Measurements from ENCODE around the gene AMER3. TPM values are rescaled to one million over a fixed set of nuclear protein-coding genes. Genes with fewer than 3 reads are reported as not detected.

Gene AMER3
- polyA plus RNA-seq, 1 of the 3 experiments (the other 2 are of a cell fraction), result under 0.01 TPM

DNA sequence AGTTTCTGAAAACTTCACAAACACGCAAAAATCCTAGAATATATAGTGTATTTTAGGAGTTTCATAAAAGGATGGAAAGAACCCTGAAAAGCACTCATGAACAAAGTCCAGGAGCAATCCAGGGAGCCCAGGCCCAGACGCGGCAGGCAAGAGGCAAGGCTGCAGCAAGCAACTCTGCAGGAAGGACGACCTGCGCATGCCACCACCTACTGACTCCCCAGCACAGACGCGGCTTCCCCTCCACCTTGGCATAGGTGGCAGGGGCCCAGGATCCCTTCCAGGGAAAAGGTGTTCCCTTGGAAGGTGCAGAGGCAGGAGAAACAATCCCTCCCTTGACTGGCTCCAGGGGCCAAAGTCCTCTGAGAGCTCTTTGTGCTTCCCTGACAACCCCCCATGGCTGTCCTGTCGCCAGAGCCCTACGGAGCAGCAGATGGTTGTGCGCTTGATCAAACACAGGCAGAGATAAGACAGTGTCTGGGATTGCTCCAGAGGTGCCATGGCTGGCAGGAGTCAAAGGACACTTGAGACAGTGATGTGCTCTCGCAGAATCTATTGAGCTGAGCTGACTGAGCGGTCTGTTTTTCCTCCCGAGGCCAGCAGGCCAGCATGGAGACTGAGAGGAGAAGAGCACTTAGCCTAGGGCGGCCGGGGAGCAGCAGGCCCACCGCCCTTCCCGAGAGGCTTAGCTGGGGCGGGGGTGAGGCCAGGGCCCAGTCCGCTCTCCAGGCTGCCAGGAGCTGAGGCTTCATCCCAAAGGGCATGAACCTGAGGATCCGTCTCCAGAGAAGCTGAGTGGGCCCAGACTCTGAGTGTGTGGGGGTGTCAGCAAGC is 10.8 kb upstream of the AMER3 start (continued):
- TF ChIP-seq RAD21 (IDR thresholded peaks at IDR 0.05; ENCODE audit: low read length) (0 out of 2 replicates have a peak, but pooled peaks have one; percentile 13), RXRA (IDR thresholded peaks at IDR 0.05; ENCODE audit: borderline replicate concordance, low read depth) (no peak)
- TF ChIP-seq, protein P1, sequence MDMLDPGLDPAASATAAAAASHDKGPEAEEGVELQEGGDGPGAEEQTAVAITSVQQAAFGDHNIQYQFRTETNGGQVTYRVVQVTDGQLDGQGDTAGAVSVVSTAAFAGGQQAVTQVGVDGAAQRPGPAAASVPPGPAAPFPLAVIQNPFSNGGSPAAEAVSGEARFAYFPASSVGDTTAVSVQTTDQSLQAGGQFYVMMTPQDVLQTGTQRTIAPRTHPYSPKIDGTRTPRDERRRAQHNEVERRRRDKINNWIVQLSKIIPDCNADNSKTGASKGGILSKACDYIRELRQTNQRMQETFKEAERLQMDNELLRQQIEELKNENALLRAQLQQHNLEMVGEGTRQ (IDR thresholded peaks at IDR 0.05; ENCODE audit: borderline replicate concordance, low read depth, low read length), result no peak
- TF ChIP-seq, protein P2, sequence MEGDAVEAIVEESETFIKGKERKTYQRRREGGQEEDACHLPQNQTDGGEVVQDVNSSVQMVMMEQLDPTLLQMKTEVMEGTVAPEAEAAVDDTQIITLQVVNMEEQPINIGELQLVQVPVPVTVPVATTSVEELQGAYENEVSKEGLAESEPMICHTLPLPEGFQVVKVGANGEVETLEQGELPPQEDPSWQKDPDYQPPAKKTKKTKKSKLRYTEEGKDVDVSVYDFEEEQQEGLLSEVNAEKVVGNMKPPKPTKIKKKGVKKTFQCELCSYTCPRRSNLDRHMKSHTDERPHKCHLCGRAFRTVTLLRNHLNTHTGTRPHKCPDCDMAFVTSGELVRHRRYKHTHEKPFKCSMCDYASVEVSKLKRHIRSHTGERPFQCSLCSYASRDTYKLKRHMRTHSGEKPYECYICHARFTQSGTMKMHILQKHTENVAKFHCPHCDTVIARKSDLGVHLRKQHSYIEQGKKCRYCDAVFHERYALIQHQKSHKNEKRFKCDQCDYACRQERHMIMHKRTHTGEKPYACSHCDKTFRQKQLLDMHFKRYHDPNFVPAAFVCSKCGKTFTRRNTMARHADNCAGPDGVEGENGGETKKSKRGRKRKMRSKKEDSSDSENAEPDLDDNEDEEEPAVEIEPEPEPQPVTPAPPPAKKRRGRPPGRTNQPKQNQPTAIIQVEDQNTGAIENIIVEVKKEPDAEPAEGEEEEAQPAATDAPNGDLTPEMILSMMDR (IDR thresholded peaks at IDR 0.05), result no peak
- TF ChIP-seq, protein P3, sequence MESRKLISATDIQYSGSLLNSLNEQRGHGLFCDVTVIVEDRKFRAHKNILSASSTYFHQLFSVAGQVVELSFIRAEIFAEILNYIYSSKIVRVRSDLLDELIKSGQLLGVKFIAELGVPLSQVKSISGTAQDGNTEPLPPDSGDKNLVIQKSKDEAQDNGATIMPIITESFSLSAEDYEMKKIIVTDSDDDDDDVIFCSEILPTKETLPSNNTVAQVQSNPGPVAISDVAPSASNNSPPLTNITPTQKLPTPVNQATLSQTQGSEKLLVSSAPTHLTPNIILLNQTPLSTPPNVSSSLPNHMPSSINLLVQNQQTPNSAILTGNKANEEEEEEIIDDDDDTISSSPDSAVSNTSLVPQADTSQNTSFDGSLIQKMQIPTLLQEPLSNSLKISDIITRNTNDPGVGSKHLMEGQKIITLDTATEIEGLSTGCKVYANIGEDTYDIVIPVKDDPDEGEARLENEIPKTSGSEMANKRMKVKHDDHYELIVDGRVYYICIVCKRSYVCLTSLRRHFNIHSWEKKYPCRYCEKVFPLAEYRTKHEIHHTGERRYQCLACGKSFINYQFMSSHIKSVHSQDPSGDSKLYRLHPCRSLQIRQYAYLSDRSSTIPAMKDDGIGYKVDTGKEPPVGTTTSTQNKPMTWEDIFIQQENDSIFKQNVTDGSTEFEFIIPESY (IDR thresholded peaks at IDR 0.05; ENCODE audit: borderline replicate concordance, low read depth), result no peak

DNA sequence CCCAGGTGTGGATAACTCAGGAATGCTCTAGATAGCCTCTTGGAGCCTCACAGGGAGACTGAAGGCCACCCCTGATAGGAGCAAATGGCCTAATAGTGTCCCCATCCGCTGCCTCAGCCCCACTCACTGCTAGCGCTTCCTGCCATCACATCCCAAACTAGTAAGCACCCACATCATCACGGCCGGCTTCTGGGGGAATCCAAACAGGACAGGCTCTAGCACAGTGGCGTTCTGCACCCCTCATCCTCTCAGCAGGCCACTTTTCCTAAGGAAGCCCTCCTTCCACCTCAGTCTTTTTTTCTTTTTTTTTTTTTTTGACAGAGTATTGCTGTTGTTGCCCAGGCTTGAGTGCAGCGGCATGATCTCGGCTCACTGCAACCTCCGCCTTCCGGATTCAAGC is 6.3 kb upstream of the AMER3 start:
- Histone ChIP-seq H3K4me3 (ENCODE audit: low read depth in 2 of 2, low read length in 1 of 2) (no peak overlapping the region), H2AFZ (ENCODE audit: low read depth) (no peak overlapping the region), H3K4me2 (no peak overlapping the region), H3K36me3 (replicated peaks in 1 of 2; ENCODE audit: control insufficient read depth in 1 of 2, insufficient read depth in 2 of 2, low read length in 1 of 2) (no peaks in the 10 kb centered on the region), H3K27ac (ENCODE audit: low read depth in 2 of 2, low read length in 1 of 2) (no peak overlapping the region), H3K9me2 (no peaks in the 10 kb centered on the region), H3K9me3 (no peaks in the 10 kb centered on the region), H3K4me1 (ENCODE audit: control insufficient read depth in 1 of 2, insufficient read depth in 2 of 2, low read depth in 1 of 2, low read length in 1 of 2) (peaks cover 0 to 11% of the 10 kb centered on the region in 2 experiments; a peak in 1 of 4 replicates), H3K27me3 (ENCODE audit: insufficient read depth) (no peaks in the 10 kb centered on the region), H3K9ac (no peak overlapping the region), H3K79me2 (ENCODE audit: insufficient read depth) (no peaks in the 10 kb centered on the region), H3F3A (replicated peaks; ENCODE audit: insufficient read depth) (no peaks in the 10 kb centered on the region), H4K20me1 (ENCODE audit: insufficient read depth) (no peaks in the 10 kb centered on the region)
- ChIA-PET POLR2A (no interaction called here), CTCF (no interaction called here)
- TF ChIP-seq NFIC (IDR thresholded peaks at IDR 0.05; ENCODE audit: borderline replicate concordance), result no peak
- TF ChIP-seq, protein P4, sequence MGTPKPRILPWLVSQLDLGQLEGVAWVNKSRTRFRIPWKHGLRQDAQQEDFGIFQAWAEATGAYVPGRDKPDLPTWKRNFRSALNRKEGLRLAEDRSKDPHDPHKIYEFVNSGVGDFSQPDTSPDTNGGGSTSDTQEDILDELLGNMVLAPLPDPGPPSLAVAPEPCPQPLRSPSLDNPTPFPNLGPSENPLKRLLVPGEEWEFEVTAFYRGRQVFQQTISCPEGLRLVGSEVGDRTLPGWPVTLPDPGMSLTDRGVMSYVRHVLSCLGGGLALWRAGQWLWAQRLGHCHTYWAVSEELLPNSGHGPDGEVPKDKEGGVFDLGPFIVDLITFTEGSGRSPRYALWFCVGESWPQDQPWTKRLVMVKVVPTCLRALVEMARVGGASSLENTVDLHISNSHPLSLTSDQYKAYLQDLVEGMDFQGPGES (IDR thresholded peaks at IDR 0.05; ENCODE audit: low read depth, low read length), result no peak
- no peak for TF ChIP-seq EP300 (IDR thresholded peaks at IDR 0.05; ENCODE audit: borderline replicate concordance in 1 of 2, low read depth in 1 of 2, low read length in 1 of 2)
- TF ChIP-seq TCF12 (IDR thresholded peaks at IDR 0.05), result no peak
- TF ChIP-seq RAD21 (IDR thresholded peaks at IDR 0.05; ENCODE audit: low read length), result no peak
- DNase-seq, result no peak
- WGBS (ENCODE audit: low lambda C conversion rate), result 64% methylated on average over 9 of the region's 9 CpGs

All from SK-N-SH (cell line).